GM12872 (cell line): ENCODE results near the gene ZFAND2A.

ENCODE experiments used
- CTCF ChIP-seq: IDR thresholded peaks from 3 replicates; pipeline ENCODE4 v1.5.1; 2011; ENCODE audit warnings: low read depth, mild to moderate bottlenecking, low read length, moderate library complexity; ENCODE audit not compliant: insufficient read depth

ZFAND2A gene

GRCh38 chr7:1159891-1160669 lies at the start of gene ZFAND2A:
ZFAND2A (minus strand) TSS chr7:1160196; CDS start chr7:1158212, 1,984 bp downstream.
- TF ChIP-seq CTCF: no peak

DNA sequence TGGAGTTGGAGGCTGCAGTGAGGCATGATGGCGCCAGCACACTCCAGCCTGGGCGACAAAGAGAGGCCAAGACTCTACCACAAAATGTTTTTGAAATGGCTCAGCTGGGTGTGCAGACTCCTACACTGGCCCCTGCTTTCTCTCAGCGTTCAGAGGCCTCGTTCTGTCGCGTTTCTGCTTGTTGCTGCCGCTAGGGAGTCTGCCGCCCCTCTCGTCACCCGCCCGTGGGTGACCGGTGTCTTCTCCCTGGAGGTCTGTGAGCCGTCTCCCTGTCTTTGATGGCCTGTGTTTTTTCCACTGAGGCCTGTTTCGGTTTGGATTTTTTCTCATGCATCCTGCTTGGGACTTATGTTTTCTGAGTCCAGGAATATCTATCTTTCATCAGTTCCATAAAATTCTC lies 49.1 kb upstream of the ZFAND2A start:
- TF ChIP-seq CTCF: no peak

GRCh38 chr7:1204460-1205140 lies 44.6 kb upstream of the ZFAND2A start:
- TF ChIP-seq CTCF: no peak

GRCh38 chr7:1201916-1202315 lies 41.9 kb upstream of the ZFAND2A start:
- no peak for TF ChIP-seq CTCF

- no peak for TF ChIP-seq CTCF
These were observed 40.0 kb upstream of the ZFAND2A start for GRCh38 chr7:1200045-1200444.

GRCh38 chr7:1197997-1198625 lies 38.1 kb upstream of the ZFAND2A start:
- TF ChIP-seq CTCF: no peak

DNA sequence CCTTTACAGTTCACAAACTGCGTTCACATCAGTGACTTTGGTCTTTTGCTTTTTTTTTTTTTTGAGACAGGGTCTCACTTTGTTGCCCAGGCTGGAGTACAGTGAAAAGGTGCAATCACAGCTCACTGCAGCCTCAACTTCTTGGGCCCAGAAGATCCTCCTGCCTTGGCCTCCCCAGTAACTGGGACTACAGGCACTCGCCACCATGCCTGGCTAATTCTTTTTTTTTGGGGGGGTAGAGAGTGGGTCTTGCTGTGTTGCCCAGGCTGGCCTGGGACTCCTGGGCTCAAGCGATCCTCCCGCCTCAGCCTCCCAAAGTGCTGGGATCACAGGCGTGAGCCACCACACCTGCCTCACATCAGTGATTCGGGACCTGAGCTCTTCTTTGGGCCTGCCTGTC lies 37.0 kb upstream of the ZFAND2A start:
- no peak for TF ChIP-seq CTCF
